Measurements from ENCODE around the gene RESP18. TPM values are rescaled to one million over a fixed set of nuclear protein-coding genes. Genes with fewer than 3 reads are reported as not detected.

The RESP18 gene
- total RNA-seq, 4 donors from 2014 or later = not detected

DNA sequence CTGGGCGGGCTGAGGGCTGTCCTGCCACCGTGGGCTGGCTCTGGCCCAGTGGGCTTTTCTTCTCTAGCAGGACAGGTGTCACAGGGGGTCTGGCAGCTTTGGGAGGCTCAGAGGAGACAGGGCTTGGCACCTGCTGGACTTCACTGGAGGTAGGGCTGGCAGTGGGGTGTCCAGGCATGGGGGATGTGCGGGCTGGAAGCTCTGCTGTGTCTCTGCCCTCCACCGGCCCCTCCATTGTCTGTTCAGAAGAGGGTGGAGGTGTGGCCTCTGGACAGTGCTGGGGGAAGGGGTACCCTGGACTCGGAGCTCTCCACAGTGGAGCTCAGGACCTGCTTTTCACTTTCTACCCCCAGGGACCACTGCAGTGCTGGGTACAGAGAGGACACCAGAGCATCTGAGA lies 32.5 kb downstream of the RESP18 start:
- Histone ChIP-seq H3K9me3 (no peaks in the 10 kb centered on the region), H3K4me3 (no peak overlapping the region), H3K4me1 (peaks cover 0 to 12% (median 0%) of the 10 kb centered on the region in 4 donors), H3K27ac (no peak overlapping the region), H3K27me3 (peaks cover 0 to 26% of the 10 kb centered on the region in 2 donors), H3K36me3 (no peaks in the 10 kb centered on the region)
- WGBS, 2 donors = 43 to 55% methylated on average over 4 to 5 of the region's 5 CpGs
- DNase-seq (ENCODE audit: low spot score in 2 of 2) = no peak
- TF ChIP-seq, protein P1, sequence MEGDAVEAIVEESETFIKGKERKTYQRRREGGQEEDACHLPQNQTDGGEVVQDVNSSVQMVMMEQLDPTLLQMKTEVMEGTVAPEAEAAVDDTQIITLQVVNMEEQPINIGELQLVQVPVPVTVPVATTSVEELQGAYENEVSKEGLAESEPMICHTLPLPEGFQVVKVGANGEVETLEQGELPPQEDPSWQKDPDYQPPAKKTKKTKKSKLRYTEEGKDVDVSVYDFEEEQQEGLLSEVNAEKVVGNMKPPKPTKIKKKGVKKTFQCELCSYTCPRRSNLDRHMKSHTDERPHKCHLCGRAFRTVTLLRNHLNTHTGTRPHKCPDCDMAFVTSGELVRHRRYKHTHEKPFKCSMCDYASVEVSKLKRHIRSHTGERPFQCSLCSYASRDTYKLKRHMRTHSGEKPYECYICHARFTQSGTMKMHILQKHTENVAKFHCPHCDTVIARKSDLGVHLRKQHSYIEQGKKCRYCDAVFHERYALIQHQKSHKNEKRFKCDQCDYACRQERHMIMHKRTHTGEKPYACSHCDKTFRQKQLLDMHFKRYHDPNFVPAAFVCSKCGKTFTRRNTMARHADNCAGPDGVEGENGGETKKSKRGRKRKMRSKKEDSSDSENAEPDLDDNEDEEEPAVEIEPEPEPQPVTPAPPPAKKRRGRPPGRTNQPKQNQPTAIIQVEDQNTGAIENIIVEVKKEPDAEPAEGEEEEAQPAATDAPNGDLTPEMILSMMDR (IDR thresholded peaks at IDR 0.05) = no peak
- no peak for TF ChIP-seq EP300 (IDR thresholded peaks at IDR 0.05)
- TF ChIP-seq POLR2A (IDR thresholded peaks at IDR 0.05) = no peak

- H3K36me3 ChIP-seq = no peaks in the 10 kb centered on the region
- TF ChIP-seq POLR2A (IDR thresholded peaks at IDR 0.05) (no peak), EP300 (IDR thresholded peaks at IDR 0.05) (no peak)
- TF ChIP-seq, protein P1 (IDR thresholded peaks at IDR 0.05) = no peak
- DNase-seq (ENCODE audit: low spot score in 2 of 2) = no peak
- H3K27me3 ChIP-seq = peaks cover 0 to 26% of the 10 kb centered on the region in 2 donors
- H3K27ac ChIP-seq = no peak overlapping the region
- H3K4me3 ChIP-seq = no peak overlapping the region
- 76 to 83% methylated on average over 4 to 6 of the region's 6 CpGs for WGBS, 2 donors
- H3K9me3 ChIP-seq = no peaks in the 10 kb centered on the region
- peaks cover 0 to 16% (median 0%) of the 10 kb centered on the region in 4 donors for H3K4me1 ChIP-seq
Observed at GRCh38 chr2:219299372-219299760, 33.2 kb downstream of the RESP18 start.

DNA sequence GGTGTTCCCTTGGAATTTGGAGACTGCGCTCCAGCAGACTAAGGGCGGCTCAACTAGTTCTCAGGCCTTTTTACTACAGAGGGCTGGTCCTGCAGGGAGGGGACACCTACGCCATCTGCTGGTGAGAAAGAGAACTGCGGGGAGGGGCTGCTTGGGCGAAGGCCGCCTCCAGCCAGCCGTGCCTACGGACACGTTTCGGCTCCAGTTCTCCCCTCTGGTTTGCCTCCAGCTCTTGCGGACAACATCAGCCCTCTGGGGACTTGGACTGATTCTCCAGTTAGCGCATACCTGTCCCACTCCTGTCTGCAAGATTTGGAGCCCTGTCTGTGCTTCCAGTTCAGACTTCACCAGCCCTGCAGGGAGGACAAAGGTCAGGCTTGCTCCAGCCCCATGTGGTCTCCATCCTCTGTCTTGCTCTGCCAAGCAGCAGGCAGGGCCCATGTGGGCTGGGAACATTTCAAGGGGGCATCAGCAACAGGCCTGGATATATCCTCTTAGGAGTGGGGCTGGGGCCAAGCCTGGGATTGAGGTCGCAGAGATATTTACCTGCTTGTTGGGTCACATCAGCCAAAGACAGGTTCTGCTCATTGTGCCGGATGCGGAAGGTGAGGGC lies 33.7 kb downstream of the RESP18 start:
- WGBS, 2 donors = 12 to 26% methylated on average over 10 to 13 of the region's 15 CpGs

GRCh38 chr2:219297766-219298456 lies 34.6 kb downstream of the RESP18 start:
- DNase-seq (ENCODE audit: low spot score in 2 of 2) = no peak
- H3K4me1 ChIP-seq = peaks cover 0 to 25% (median 3%) of the 10 kb centered on the region in 4 donors
- peaks cover 0 to 17% of the 10 kb centered on the region in 2 donors for H3K27me3 ChIP-seq
- WGBS, 2 donors = 79 to 83% methylated on average over 14 of the region's 14 CpGs
- H3K9me3 ChIP-seq = no peaks in the 10 kb centered on the region
- H3K4me3 ChIP-seq = no peak overlapping the region
- no peaks in the 10 kb centered on the region for H3K36me3 ChIP-seq
- TF ChIP-seq EP300 (IDR thresholded peaks at IDR 0.05) = no peak
- no peak for TF ChIP-seq POLR2A (IDR thresholded peaks at IDR 0.05)
- TF ChIP-seq, protein P1 (IDR thresholded peaks at IDR 0.05) = no peak
- no peak overlapping the region for H3K27ac ChIP-seq

More for the DNA sequence above, 33.7 kb downstream of the RESP18 start:
- Histone ChIP-seq H3K4me3 (no peak overlapping the region), H3K9me3 (no peaks in the 10 kb centered on the region), H3K4me1 (peaks cover 0 to 22% (median 2%) of the 10 kb centered on the region in 4 donors), H3K27me3 (peaks cover 0 to 24% of the 10 kb centered on the region in 2 donors), H3K27ac (no peak overlapping the region), H3K36me3 (no peaks in the 10 kb centered on the region)
- peak; percentile 88 to 97 for DNase-seq (ENCODE audit: low spot score in 2 of 2)
- TF ChIP-seq, protein P1 (IDR thresholded peaks at IDR 0.05) = peak; percentile 94 to 100 (median 99)
- peak in 1 of 2 donors; percentile 42 for TF ChIP-seq EP300 (IDR thresholded peaks at IDR 0.05)
- TF ChIP-seq POLR2A (IDR thresholded peaks at IDR 0.05) = no peak

Measured in tibial nerve (tissue), 4 donors.